ENCODE data around the gene BRS3. TPM values are rescaled to one million over a fixed set of nuclear protein-coding genes. Genes with fewer than 3 reads are reported as not detected.
A peak's percentile ranks its signal among the peaks of the same experiment; 100 is the strongest.

The BRS3 gene
- total and polyA plus RNA-seq, 2 experiments from 2014 or later, result not detected

DNA sequence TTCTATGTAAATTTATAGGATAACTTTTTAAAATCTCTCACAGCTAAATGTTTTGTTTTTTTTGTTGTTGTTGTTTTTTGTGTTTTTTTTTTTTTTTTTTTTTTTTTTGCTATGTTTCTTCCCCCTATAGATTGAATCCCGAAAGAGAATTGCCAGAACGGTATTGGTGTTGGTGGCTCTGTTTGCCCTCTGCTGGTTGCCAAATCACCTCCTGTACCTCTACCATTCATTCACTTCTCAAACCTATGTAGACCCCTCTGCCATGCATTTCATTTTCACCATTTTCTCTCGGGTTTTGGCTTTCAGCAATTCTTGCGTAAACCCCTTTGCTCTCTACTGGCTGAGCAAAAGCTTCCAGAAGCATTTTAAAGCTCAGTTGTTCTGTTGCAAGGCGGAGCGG is 4.1 kb downstream of the BRS3 start:
- peak; percentile 69 for ATAC-seq
- H4K20me1 ChIP-seq (replicated peaks; ENCODE audit: insufficient read depth), result no peaks in the 10 kb centered on the region
- no peaks in the 10 kb centered on the region for H3K36me3 Mint-ChIP-seq (ENCODE audit: low read depth)
- H3K9me2 ChIP-seq (ENCODE audit: insufficient read depth), result no peaks in the 10 kb centered on the region
- no peaks in the 10 kb centered on the region for H3K27me3 Mint-ChIP-seq (ENCODE audit: insufficient read depth, low read depth, poor library complexity)
- no peak overlapping the region for H3K27ac Mint-ChIP-seq
- H3K4me1 Mint-ChIP-seq, result peaks cover 2% of the 10 kb centered on the region; the same call in 1 of the 3 replicates
- H2AFZ ChIP-seq, result 0 out of 2 replicates have a peak overlapping the region, but pooled peaks have one; percentile 56
- no peak overlapping the region for H3K4me2 ChIP-seq
- H3K4me3 Mint-ChIP-seq, result no peak overlapping the region
- no peaks in the 10 kb centered on the region for H3K4me1 ChIP-seq (ENCODE audit: insufficient read depth)
- H3K27me3 ChIP-seq (ENCODE audit: insufficient read depth), result no peaks in the 10 kb centered on the region
- H3K4me3 ChIP-seq, result no peak overlapping the region
- no peaks in the 10 kb centered on the region for H3K36me3 ChIP-seq (ENCODE audit: insufficient read depth)
- no peaks in the 10 kb centered on the region for H3F3A ChIP-seq (replicated peaks; ENCODE audit: low read depth)
- no peaks in the 10 kb centered on the region for H3K79me2 ChIP-seq (replicated peaks; ENCODE audit: insufficient read depth)
- H3K9me3 Mint-ChIP-seq, result no peaks in the 10 kb centered on the region; the same call in 2 of the 3 replicates
- peak; percentile 20 for DNase-seq (ENCODE audit: low spot score)
- H3K27ac ChIP-seq (ENCODE audit: low read depth), result no peak overlapping the region
- TF ChIP-seq CTCF (conservative IDR thresholded peaks at IDR 0.05; ENCODE audit: low read depth in 2 of 2), result peak; percentile 23 to 38; a peak in 3 of 4 replicates
- no peak for TF ChIP-seq ZNF114 (CRISPR knock-in tag; IDR thresholded peaks at IDR 0.05)

DNA sequence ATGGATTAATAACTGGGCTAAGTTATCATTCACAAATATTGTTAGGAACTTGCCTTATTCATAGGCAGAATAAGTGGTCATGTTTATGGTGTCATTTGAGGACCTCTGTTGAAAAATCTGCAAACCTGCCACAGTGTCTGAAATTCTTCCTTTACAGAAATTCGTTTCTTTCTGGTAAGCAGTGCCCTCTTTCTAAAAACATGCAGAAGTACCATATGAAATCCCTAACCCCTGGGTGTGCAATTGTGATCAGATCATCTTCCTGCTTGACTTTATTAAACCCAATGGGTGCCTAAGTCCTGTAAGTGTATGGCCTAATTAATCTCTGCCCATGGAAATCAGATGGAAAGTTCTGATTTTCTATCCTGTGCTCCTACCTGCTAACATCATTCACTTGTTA is 5.3 kb downstream of the BRS3 start:
- Histone ChIP-seq H3K27me3 (ENCODE audit: insufficient read depth) (no peaks in the 10 kb centered on the region), H4K20me1 (replicated peaks; ENCODE audit: insufficient read depth) (no peaks in the 10 kb centered on the region), H3K9me2 (ENCODE audit: insufficient read depth) (no peaks in the 10 kb centered on the region), H3F3A (replicated peaks; ENCODE audit: low read depth) (no peaks in the 10 kb centered on the region), H3K36me3 (ENCODE audit: insufficient read depth) (no peaks in the 10 kb centered on the region), H2AFZ (no peak overlapping the region), H3K79me2 (replicated peaks; ENCODE audit: insufficient read depth) (peaks cover 3% of the 10 kb centered on the region), H3K27ac (ENCODE audit: low read depth) (no peak overlapping the region), H3K4me1 (ENCODE audit: insufficient read depth) (no peaks in the 10 kb centered on the region), H3K4me2 (no peak overlapping the region), H3K4me3 (no peak overlapping the region)
- TF ChIP-seq EZH2phosphoT487 (IDR thresholded peaks at IDR 0.05; ENCODE audit: unreplicated experiment) (no peak), REST (IDR thresholded peaks at IDR 0.05; ENCODE audit: unreplicated experiment) (no peak), STAT1 (IDR thresholded peaks at IDR 0.05; ENCODE audit: unreplicated experiment) (no peak), CTCF (conservative IDR thresholded peaks at IDR 0.05; ENCODE audit: low read depth in 2 of 2) (no peak), ZNF114 (CRISPR knock-in tag; IDR thresholded peaks at IDR 0.05) (no peak), CREB1 (CRISPR knock-in tag; IDR thresholded peaks at IDR 0.05; ENCODE audit: low read depth) (no peak), EZH2 (IDR thresholded peaks at IDR 0.05; ENCODE audit: low read depth, unreplicated experiment) (no peak)
- Mint-ChIP-seq H3K9me3 (no peaks in the 10 kb centered on the region; the same call in 2 of the 3 replicates), H3K27me3 (ENCODE audit: insufficient read depth, low read depth, poor library complexity) (no peaks in the 10 kb centered on the region), H3K4me1 (peaks cover 2% of the 10 kb centered on the region; the same call in 1 of the 3 replicates), H3K4me3 (no peak overlapping the region), H3K27ac (no peak overlapping the region), H3K36me3 (ENCODE audit: low read depth) (no peaks in the 10 kb centered on the region)
- ATAC-seq (no peak), DNase-seq (ENCODE audit: low spot score) (no peak)
